Forelimb muscle (tissue), 1 donor: ENCODE data around the gene HPCAL4. TPM values are rescaled to one million over a fixed set of nuclear protein-coding genes. Genes with fewer than 3 reads are reported as not detected.
A peak's percentile ranks its signal among the peaks of the same experiment; 100 is the strongest.

Experiments
- DNase-seq: peaks from one replicate; pipeline ENCODE4 v3.0.0-alpha.2; 2013; ENCODE audit warnings: low read depth
- polyA plus RNA-seq: library from polyadenylated mRNA; unstranded; fragments of 120-200 nt; gene quantifications from one replicate; pipeline ENCODE4 v1.2.1, GENCODE V29; 2013; ENCODE audit not compliant: insufficient read length

HPCAL4 gene
- polyA plus RNA-seq: 2.2 TPM

- DNase-seq: no peak
Measured at GRCh38 chr1:39691383-39692151, at the start of gene HPCAL4. TSS of gene HPCAL4 (minus strand) at chr1:39691433. CDS start at chr1:39684603, 6,830 bp downstream.

GRCh38 chr1:39738622-39739366 lies 47.6 kb upstream of the HPCAL4 start, which contains the start of gene PPIE:
TSS of gene PPIE (plus strand) at chr1:39738882. CDS start at chr1:39738901, 19 bp downstream.
- DNase-seq: peak; percentile 60

DNA sequence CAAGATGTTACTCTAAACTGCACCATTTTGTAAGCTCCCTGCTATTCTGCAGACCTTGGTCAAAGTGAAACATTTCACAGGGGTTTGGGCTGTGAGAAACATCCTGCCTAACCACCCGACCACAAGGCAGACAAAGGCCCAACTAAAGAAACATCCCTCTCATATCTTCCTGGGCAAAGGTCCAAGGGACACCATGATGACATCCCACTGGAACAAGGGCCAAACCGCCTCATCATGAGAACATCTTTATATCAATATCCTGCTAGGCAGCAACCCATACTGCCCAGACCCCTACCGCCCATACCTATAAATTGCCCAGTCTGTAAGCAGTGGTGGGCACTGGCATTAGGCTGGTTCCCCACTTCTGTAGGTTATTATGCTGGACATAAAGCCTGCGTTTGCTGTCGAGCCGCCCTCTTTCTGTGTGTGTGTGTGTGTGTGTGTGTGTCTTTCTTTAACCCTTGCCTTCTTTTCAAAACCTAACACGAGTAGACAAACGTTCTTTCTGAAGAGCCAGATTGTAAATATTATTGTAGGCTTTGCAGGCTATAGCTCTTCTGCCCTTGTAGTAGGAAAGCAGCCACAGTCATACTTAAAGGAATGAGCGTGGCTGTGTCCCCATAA lies 46.4 kb upstream of the HPCAL4 start:
- no peak for DNase-seq

DNA sequence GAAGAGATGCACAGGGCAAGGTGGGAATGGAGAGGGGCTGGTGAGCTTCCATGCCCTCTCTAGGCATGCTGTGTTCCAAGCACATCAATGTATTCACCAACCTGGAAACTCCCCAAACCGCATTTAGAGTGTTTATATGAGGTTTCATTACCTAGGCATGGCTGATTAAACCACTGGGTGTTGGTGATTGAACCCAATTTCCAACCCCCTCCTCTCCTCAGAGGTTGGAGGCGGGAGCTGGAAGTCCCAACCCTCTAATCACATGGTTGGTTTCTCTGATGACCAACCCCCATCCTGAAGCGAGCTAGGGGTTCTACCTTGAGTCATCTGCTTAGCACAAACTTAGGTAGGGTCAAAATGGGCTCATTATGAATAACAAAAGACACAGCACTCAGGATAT lies 44.5 kb upstream of the HPCAL4 start:
- no peak for DNase-seq

GRCh38 chr1:39733161-39733560 lies 41.9 kb upstream of the HPCAL4 start:
- no peak for DNase-seq

DNA sequence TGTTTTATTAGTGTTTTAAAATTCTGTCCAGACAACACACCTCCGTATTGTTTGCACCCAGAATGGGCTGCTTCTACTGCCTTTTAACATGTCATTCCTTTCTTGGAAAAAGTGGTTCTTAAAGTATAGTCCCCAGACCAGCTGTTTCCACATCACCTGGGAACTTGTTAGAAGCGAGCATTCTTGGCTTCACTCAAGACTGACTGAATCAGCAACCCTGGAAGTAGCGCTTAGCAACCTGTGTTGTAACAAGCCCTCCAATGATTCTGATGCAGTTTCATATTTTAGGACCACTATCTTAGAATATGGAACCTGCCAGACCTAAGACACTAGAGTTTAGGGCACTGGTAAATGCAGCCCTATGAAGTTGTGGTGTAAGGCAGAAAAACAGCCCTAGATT lies 41.5 kb upstream of the HPCAL4 start:
- no peak for DNase-seq

DNA sequence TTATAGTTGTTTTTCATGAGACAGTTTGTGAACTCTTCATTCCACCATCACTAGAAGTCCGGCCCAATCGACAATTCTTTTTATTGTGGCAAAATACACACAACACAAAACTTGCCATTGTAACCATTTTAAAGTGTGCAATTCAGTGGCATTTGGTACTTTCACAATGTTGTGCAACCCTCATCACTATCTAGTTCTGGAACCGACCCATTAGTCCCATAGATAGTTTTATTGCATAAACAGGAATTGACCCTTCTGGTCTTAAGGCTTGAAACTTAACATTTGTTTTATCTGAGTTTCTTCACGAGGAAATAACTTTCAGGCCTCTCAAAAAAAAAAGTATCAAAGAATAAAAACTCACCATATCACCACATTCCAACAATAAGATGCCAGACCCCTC lies 38.6 kb upstream of the HPCAL4 start:
- no peak for DNase-seq

GRCh38 chr1:39729030-39729429 lies 37.8 kb upstream of the HPCAL4 start:
- no peak for DNase-seq

DNA sequence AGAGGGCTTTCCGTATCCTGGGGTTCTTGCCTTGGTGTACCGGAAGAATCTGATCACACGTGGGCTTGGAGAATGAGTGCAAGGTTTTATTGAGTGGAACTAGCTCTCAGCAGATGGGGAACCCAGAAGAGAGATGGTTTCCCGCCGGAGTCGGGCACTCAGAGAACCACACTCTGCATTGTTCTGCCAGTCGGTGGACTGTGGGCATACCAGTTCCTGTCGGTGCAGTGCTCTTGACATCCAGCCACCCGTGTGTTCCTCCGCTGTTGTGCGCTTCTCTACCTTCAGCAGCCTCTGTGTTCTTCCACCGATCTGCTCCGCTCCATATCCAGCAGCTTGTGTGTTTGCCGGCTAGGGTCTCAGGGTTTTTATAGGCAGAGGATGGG lies 36.7 kb upstream of the HPCAL4 start:
- no peak for DNase-seq

GRCh38 chr1:39727221-39727931 lies 36.1 kb upstream of the HPCAL4 start:
- DNase-seq: no peak

DNA sequence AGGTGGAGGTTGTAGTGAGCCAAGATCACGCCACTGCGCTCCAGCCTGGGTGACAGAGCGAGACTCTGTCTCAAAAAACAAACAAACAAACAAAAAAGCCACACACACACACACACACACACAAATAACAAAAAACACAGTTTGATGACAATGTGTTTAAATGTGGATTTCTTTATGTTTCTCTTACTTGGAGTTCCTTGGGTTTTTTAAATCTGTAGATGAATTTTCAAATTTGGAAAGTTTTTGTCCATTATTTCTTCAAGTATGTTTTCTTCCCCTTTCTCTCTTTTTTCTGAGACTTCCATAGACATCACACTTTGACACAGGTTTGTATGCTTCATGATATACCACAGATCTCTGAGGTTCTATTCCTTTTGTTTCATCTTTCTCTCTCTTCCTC lies 35.4 kb upstream of the HPCAL4 start:
- no peak for DNase-seq

- no peak for DNase-seq
Measured at GRCh38 chr1:39722495-39722894, 31.3 kb upstream of the HPCAL4 start.

DNA sequence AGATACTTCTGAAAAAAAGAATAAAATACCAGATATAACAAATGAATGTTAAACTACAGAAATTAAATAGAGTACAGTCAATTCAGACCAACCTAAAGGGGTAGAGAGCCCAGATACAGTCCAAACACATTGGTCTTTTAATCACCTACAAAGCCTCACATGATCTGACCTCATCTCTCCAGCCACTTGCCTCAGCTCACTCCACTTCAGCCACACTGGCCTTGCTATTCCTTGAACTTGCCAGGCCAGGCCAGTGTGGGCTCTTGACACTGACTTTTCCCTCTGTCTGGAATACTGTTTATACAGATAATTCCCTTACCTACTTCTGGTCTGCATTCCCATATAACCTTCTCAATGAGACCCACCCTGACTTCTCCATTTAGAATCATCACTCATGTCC lies 30.4 kb upstream of the HPCAL4 start:
- no peak for DNase-seq

DNA sequence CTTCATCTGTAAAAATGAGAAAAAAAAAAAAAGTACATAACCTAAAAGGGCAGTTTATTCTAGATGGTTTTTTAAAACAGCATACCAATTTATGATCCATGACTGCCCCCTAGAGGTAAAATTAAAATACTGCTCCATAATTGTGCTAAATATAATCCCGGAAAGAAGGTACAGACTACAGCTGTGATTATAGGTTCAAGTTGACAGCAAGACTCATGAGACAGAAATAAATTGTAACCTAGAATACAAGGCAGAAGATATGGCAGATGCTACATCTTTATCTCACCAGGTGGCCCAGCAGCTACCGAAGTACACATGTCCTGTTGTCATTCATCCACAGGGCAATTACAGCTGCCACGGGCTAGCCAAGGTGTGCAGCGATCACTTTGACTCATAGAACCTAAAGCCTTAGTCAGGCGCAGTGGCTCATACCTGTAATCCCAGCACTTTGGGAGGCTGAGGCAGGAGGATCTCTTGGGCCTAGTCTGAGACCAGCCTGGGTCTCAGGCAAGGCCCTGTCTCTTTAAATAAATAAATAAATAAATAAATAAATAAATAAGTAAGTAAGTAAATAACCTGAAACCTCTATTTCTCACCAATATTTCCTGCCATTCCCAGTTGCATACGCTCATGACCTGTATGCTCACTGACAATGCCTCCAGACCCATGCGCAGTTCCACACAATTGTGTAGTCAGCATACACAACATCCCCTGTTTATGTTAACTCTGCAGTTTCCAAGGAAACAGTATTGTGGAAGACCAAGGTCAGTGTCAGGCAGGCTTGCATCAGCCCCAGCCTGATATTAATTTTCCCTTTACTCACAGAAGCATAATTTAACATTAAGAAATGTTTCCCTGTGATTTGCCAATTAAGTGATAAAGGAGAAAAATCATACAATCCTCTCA lies 29.1 kb upstream of the HPCAL4 start:
- peak; percentile 48 for DNase-seq

DNA sequence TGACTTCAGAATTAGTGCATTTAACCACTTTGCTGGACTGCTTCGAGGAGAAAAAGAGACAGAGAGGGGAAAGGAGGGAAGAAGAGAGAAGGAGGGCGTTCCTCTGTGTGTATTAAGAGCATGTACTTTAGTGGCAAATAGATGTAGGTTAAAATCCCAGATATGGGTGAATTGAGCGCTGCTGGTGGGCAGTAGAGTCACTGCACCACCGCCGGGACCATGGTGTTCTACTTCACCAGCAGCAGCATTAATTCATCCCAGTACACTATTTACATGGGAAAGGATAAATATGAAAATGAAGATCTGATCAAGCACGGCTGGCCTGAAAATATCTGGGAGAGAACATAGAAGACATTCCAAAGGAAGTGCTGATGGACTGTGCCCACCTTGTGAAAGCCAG lies 26.6 kb upstream of the HPCAL4 start:
- no peak for DNase-seq

- no peak for DNase-seq
Measured at GRCh38 chr1:39713557-39713956, 22.3 kb upstream of the HPCAL4 start.

GRCh38 chr1:39711966-39712340 lies 20.7 kb upstream of the HPCAL4 start:
- DNase-seq: no peak

- no peak for DNase-seq
Measured at GRCh38 chr1:39711104-39711965, 20.1 kb upstream of the HPCAL4 start.

DNA sequence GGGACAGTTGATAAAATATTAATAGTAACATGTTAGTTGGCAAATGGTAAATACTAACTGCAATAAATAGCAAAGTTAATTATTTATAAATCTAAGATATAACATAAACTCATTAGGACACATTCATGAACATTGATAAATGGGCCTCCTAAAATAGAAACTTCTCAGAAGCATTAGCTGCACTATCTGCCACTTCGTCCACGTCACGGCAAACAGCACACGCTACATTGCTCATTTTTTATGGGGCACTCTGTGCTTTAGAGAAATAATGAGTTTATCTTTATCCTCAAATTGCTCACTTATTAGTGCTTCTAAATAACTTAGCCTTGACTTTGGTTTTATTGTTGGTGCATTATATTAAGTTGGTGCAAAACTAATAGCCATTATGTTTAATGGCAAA lies 16.3 kb upstream of the HPCAL4 start:
- DNase-seq: no peak

DNA sequence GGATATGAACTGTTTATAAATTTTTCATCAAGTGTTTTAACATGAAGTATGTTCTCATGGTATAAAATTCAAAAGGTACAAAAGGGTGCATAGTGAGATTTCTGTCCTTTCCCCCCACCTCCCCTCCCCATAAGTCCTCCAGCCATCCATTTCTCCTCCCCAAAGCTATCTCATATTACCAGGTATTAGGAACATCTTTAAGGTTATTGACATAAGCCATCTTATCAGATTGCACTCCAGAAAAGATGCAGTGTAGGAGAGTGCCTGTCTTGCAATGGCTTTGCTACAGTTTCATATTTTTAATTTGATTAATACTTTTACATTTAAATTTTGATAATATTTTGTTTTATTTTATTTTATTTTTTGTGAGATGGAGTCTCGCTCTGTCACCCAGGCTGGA lies 13.5 kb upstream of the HPCAL4 start:
- no peak for DNase-seq
